Neural progenitor cell (in vitro differentiated cells): ENCODE results near the gene SEPTIN8.

ENCODE experiments used
- CTCF ChIP-seq: fragments of 200-600 bp; sonication (generic); IDR thresholded peaks from 2 replicates; pipeline ENCODE4 v1.5.1; 2017; ENCODE audit warnings: antibody characterized with exemption, mild to moderate bottlenecking
- EZH2 ChIP-seq: fragments of 200-600 bp; sonication (generic); IDR thresholded peaks from 2 replicates; pipeline ENCODE4 v1.6.1; 2017; ENCODE audit warnings: antibody characterized with exemption, mild to moderate bottlenecking, moderate library complexity
- EZH2phosphoT487 ChIP-seq: fragments of 200-600 bp; sonication (generic); IDR thresholded peaks from 2 replicates; pipeline ENCODE4 v1.6.1; 2017; ENCODE audit warnings: antibody characterized with exemption

- TF ChIP-seq CTCF (no peak), EZH2 (no peak), EZH2phosphoT487 (no peak)
These were observed 3.3 kb downstream of the SEPTIN8 start for GRCh38 chr5:132773601-132774355.
